GM23248 (cell line): ENCODE measurements around the gene CASP9. TPM values are rescaled to one million over a fixed set of nuclear protein-coding genes. Genes with fewer than 3 reads are reported as not detected.
"Not testable (repeated sequence)": the region's sequence is repeated elsewhere in the genome, so short reads cannot be mapped to it uniquely, and the experiment has no call there.

ENCODE experiments used
- DNase-seq: peaks from one replicate; pipeline ENCODE4 v3.0.0-alpha.2; 2015
- H2AFZ ChIP-seq: fragments of 200-600 bp; sonication (generic); 2 replicates; pipeline ENCODE4 v1.6.1; 2016; ENCODE audit warnings: antibody characterized with exemption
- H3F3A ChIP-seq: fragments of 200-600 bp; sonication (generic); 2 replicates; pipeline ENCODE4 v1.6.1; 2016; ENCODE audit warnings: mild to moderate bottlenecking, antibody characterized with exemption, mixed run types; ENCODE audit not compliant: insufficient read depth
- H3K27ac ChIP-seq: fragments of 200-600 bp; sonication (generic); 2 replicates; pipeline ENCODE4 v1.5.1; 2016; ENCODE audit warnings: mild to moderate bottlenecking
- H3K27me3 ChIP-seq: fragments of 200-600 bp; sonication (generic); replicated peaks from 2 replicates; pipeline ENCODE4 v1.6.1; 2016; ENCODE audit warnings: mild to moderate bottlenecking; ENCODE audit not compliant: insufficient read depth
- H3K36me3 ChIP-seq: fragments of 200-600 bp; sonication (generic); 2 replicates; pipeline ENCODE4 v1.6.1; 2016; ENCODE audit warnings: low read depth, mild to moderate bottlenecking
- H3K4me1 ChIP-seq: fragments of 200-600 bp; sonication (generic); 2 replicates; pipeline ENCODE4 v1.6.1; 2016; ENCODE audit warnings: mild to moderate bottlenecking; ENCODE audit not compliant: insufficient read depth
- H3K4me2 ChIP-seq: fragments of 200-600 bp; sonication (generic); one replicate; pipeline ENCODE4 v1.6.1; 2016; ENCODE audit warnings: mild to moderate bottlenecking; ENCODE audit not compliant: unreplicated experiment
- H3K4me3 ChIP-seq: fragments of 200-600 bp; sonication (generic); 2 replicates; pipeline ENCODE4 v1.5.1; 2016; ENCODE audit warnings: mild to moderate bottlenecking
- H3K79me2 ChIP-seq: fragments of 200-600 bp; sonication (generic); 2 replicates; pipeline ENCODE4 v1.6.1; 2016; ENCODE audit warnings: mild to moderate bottlenecking; ENCODE audit not compliant: insufficient read depth
- H3K9ac ChIP-seq: fragments of 200-600 bp; sonication (generic); 2 replicates; pipeline ENCODE4 v1.6.1; 2016; ENCODE audit warnings: mild to moderate bottlenecking
- H3K9me2 ChIP-seq: fragments of 200-600 bp; sonication (generic); 2 replicates; pipeline ENCODE4 v1.6.1; 2016; ENCODE audit warnings: mixed run types, mild to moderate bottlenecking, moderate library complexity; ENCODE audit not compliant: insufficient read depth
- H3K9me3 ChIP-seq: fragments of 200-600 bp; sonication (generic); one replicate; pipeline ENCODE4 v1.6.1; 2017; ENCODE audit warnings: low read depth
- H4K20me1 ChIP-seq: fragments of 200-600 bp; sonication (generic); 2 replicates; pipeline ENCODE4 v1.6.0; 2016; ENCODE audit not compliant: insufficient read depth
- EZH2 ChIP-seq: fragments of 200-600 bp; sonication (generic); IDR thresholded peaks from 2 replicates; pipeline ENCODE4 v1.6.1; 2018; ENCODE audit warnings: antibody characterized with exemption, mild to moderate bottlenecking; ENCODE audit not compliant: insufficient read depth, poor library complexity, severe bottlenecking
- EZH2phosphoT487 ChIP-seq: fragments of 200-600 bp; sonication (generic); IDR thresholded peaks from 2 replicates; pipeline ENCODE4 v1.6.1; 2018; ENCODE audit warnings: antibody characterized with exemption, moderate library complexity, mild to moderate bottlenecking, low read depth; ENCODE audit not compliant: insufficient read depth
- WGBS, 2 experiments: methylation state at CpG; one replicate each; pipeline ENCODE4 v1.1.6; 2015 to 2017; ENCODE audit warnings: low lambda C conversion rate in 2 of 2, low coverage in 1 of 2; ENCODE audit errors: missing lambda C conversion rate in 2 of 2; 5-methylcytosine and 5-hydroxymethylcytosine counted together
- in situ Hi-C: fragments of 300-500 bp; cut with MboI; formaldehyde crosslinking; loops from 2 replicates; pipeline ENCODE4 v1.15.0; 2020
- polyA plus RNA-seq: library from polyadenylated mRNA; unstranded; fragments of >200 nt; fragmentation: Nextera tagmentation; extraction: Ambion mirVana; gene quantifications from 2 replicates; pipeline ENCODE4 v1.2.1, GENCODE V29; 2016
- total RNA-seq: library from RNA; depleted of rRNA; stranded (reverse); fragments of >200 nt; shearing (Covaris generic); gene quantifications from 2 replicates; pipeline ENCODE4 v1.2.3, GENCODE V29; 2014

CASP9 gene
- total and polyA plus RNA-seq, 2 experiments from 2014 or later = 6.7 to 15.8 TPM

GRCh38 chr1:15483971-15484370 is 40.0 kb downstream of the CASP9 start:
- Histone ChIP-seq H3K9ac (no peak overlapping the region), H3K9me3 (no peaks in the 10 kb centered on the region), H3F3A (no peaks in the 10 kb centered on the region), H2AFZ (no peak overlapping the region), H4K20me1 (no peaks in the 10 kb centered on the region), H3K79me2 (no peaks in the 10 kb centered on the region), H3K4me3 (no peak overlapping the region), H3K27ac (no peak overlapping the region), H3K36me3 (no peaks in the 10 kb centered on the region), H3K27me3 (no peaks in the 10 kb centered on the region), H3K4me2 (no peak overlapping the region), H3K4me1 (no peaks in the 10 kb centered on the region), H3K9me2 (no peaks in the 10 kb centered on the region)
- in situ Hi-C loops = no loop called here
- no peak for TF ChIP-seq EZH2
- no peak for TF ChIP-seq EZH2phosphoT487
- WGBS, 2 experiments = 62 to 77% methylated on average over 2 of the region's 2 CpGs
- no peak for DNase-seq

- H3K4me2 ChIP-seq, DNase-seq, H3K4me1 ChIP-seq, H3K9me2 ChIP-seq, H3K36me3 ChIP-seq, H3F3A ChIP-seq, H4K20me1 ChIP-seq, in situ Hi-C loops, H3K79me2 ChIP-seq, H3K9ac ChIP-seq, H3K27me3 ChIP-seq, H3K4me3 ChIP-seq, H2AFZ ChIP-seq, H3K27ac ChIP-seq, H3K9me3 ChIP-seq: not testable (repeated sequence)
- WGBS, 2 experiments = 85 to 90% methylated on average over 11 to 14 of the region's 16 CpGs
Measured at GRCh38 chr1:15482983-15483543, 41.0 kb downstream of the CASP9 start.

GRCh38 chr1:15482455-15482854 is 41.6 kb downstream of the CASP9 start:
- not testable (repeated sequence) for H3K27me3 ChIP-seq, H2AFZ ChIP-seq

GRCh38 chr1:15479654-15480347 is 44.2 kb downstream of the CASP9 start:
- H3K36me3 ChIP-seq = no peaks in the 10 kb centered on the region
- DNase-seq = no peak
- H3K27me3 ChIP-seq = no peaks in the 10 kb centered on the region
- TF ChIP-seq EZH2 (no peak), EZH2phosphoT487 (no peak)
- no peaks in the 10 kb centered on the region for H3K4me1 ChIP-seq
- H3K9me3 ChIP-seq = no peaks in the 10 kb centered on the region
- H3K4me3 ChIP-seq = no peak overlapping the region
- WGBS, 2 experiments = 80 to 82% methylated on average over 11 of the region's 11 CpGs
- no peaks in the 10 kb centered on the region for H3F3A ChIP-seq
- H4K20me1 ChIP-seq = no peaks in the 10 kb centered on the region
- H3K9ac ChIP-seq = no peak overlapping the region
- H3K9me2 ChIP-seq = no peaks in the 10 kb centered on the region
- H2AFZ ChIP-seq = no peak overlapping the region
- H3K79me2 ChIP-seq = no peaks in the 10 kb centered on the region
- H3K4me2 ChIP-seq = no peak overlapping the region
- no peak overlapping the region for H3K27ac ChIP-seq
- in situ Hi-C loops = no loop called here

More at GRCh38 chr1:15482455-15482854, 41.6 kb downstream of the CASP9 start:
- H3K9ac ChIP-seq, H3K9me3 ChIP-seq, H3K4me3 ChIP-seq, in situ Hi-C loops, DNase-seq, H3K4me1 ChIP-seq, H3K27ac ChIP-seq, H3K36me3 ChIP-seq, H3K79me2 ChIP-seq, H4K20me1 ChIP-seq, H3K4me2 ChIP-seq, H3K9me2 ChIP-seq, H3F3A ChIP-seq: not testable (repeated sequence)
- 90 to 91% methylated on average over 6 of the region's 6 CpGs for WGBS, 2 experiments
